GM18520 (cell line): Measurements from ENCODE around the gene SH3BGRL.
"Not testable (repeated sequence)": the region's sequence is repeated elsewhere in the genome, so short reads cannot be mapped to it uniquely, and the experiment has no call there.

Experiments
- ATAC-seq: cut with Tn5 transposase; IDR thresholded peaks from one replicate; pipeline ENCODE4 v1.9.1; 2021; ENCODE audit not compliant: unreplicated experiment

The SH3BGRL gene

DNA sequence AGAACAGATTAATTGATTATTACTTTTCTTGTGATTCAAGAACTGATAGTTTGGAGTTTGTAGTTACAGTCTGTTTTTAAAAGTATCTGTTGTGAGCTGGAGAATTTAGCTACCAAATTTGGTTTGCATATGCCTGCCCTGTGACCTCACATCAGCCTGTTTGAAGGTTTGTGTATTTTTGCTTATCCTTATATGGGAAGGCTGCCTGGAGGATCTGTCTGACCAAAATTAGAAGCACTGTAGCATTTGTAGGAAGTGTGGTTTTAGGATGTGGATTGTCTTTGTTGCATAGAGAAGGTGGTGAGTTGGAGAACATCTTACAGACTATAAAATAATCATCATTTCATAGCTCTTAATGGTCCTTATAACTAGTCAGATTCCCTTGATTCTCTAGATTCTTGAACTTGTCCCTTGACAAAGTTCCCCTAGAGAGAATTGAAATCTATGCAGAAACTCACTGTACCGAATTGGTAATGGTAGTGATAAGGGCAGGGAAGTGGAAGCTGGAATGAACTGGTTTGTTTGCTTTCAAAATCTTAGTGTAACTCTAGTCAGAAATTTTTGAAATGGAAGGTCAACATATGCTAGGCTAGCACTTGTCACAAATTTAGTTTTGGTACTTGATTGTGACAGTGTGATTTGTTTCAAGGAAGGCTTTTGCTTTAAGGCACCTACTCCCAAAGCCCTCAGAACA is 57.3 kb downstream of the SH3BGRL start:
- no peak for ATAC-seq

- no peak for ATAC-seq
Measured at GRCh38 chrX:81259714-81260395, 58.0 kb downstream of the SH3BGRL start.

- no peak for ATAC-seq
Measured at GRCh38 chrX:81261576-81261975, 59.7 kb downstream of the SH3BGRL start.

DNA sequence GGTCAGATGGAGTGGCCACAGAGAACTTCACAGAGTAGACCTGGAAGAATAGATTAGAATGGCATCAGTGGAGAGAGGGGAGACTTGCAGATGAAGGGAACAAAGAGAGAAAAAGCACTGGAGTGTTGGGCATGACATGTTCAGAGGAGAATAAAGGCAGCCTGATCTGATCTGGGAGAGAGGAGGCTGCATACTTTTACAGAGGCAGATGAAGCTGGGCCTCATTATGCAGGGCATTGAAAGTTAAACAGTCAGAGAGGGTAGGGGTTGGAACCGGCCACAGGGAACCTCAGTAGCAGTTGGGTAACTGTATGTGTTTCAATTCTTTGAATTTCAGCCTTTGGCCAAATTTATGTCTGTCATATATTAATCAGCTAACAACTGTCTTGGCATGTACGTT is 61.2 kb downstream of the SH3BGRL start:
- ATAC-seq = no peak

GRCh38 chrX:81278616-81279015 is 76.7 kb downstream of the SH3BGRL start:
- ATAC-seq = no peak

DNA sequence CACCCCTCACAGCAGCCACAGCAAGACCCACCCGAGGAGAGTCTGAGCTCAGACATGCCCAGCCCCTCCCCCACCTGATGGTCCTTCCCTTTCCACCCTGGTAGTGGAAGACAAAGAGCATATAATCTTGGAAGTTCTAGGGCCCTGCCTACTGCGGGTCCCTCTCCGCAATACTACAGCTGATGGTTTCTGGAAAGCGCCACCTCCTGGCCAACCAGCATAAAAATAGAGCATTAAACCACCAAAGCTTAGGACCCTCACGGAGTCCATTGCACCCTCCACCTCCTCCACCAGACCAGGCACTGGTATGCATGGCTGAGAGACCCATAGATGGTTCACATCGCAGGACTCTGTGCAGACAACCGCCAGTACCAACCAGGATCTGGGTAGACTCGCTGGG is 78.2 kb downstream of the SH3BGRL start:
- no peak for ATAC-seq

DNA sequence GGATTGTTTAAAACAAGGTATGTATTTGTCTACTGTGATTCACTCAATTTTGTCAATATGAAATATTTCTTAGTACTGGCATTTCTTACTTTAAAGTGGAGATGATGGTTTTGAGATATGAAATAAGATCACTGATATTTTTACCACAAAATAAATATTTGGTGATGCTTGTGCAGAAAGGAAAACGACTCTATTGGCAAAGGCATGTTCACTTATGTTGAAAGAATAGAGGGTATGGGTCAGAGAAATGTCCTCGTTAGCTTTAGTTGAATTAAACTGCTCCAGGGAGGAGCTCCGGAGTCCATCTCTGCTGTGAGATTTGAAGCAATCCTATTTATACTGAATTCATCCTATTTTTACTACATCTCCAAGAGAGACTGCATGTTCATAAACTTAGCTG is 84.2 kb downstream of the SH3BGRL start:
- no peak for ATAC-seq

GRCh38 chrX:81286608-81287007 is 84.7 kb downstream of the SH3BGRL start:
- ATAC-seq = no peak

DNA sequence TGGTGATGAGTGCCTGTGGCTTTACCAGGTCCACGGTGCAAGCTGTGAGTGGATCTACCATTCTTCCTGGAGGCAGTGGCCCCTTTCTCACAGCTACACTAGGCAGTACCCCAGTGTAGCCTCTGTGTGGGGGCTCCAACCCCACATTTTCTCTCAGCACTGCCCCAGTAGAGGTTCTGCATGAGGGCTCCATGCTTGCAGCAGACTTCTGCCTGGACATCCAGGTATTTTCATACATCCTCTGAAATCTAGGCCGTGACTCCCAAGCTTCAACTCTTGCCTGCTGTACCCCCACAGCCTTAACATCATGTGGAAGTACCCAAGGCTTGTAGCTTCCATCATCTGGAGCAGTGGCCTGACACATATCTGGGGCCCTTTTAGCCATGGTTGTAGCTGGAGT is 90.1 kb downstream of the SH3BGRL start:
- ATAC-seq = no peak

GRCh38 chrX:81294101-81294500 is 92.2 kb downstream of the SH3BGRL start:
- ATAC-seq = no peak

DNA sequence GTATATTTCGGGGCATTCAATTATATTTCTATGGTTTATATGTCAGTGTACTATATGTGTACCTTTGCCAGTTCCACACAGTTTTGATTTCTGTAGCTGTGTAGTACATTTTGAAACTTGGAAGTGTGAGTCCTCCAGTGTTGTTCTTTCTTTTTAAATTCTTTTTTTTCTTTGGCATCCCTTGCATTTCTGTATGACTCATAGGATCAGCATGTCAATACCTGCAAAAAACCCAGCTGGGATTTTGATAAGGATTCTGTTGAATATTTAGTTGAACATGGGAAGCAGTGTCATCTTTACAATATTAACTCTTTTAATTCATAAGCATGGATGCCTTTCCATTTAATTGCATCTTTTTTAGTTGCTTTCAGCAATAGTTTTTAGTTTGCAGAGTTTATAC is 100.0 kb downstream of the SH3BGRL start:
- ATAC-seq = no peak

GRCh38 chrX:81304563-81304962 is 102.7 kb downstream of the SH3BGRL start:
- no peak for ATAC-seq

- no peak for ATAC-seq
Measured at GRCh38 chrX:81305240-81305639, 103.3 kb downstream of the SH3BGRL start.

- ATAC-seq = no peak
Measured at GRCh38 chrX:81308086-81308829, 106.4 kb downstream of the SH3BGRL start.

DNA sequence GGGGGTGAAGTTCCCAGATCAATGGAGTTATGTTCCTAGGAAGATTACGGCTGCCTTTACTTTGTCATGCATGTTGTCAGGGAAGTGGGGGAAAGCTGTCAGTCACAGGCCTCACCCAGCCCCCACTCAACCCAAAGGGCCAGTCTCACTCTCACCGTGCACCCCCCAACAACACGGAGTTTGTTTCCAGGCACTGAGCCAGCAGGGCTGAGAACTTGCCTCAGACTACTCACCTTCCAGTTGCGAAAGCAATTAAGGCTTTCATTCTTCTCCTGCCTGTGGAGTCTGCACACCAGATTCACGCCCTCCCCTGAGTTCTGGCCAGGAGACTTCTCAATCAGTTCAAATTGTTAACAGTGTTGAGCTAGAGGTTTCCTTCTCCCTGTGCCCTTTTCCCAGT is 114.3 kb downstream of the SH3BGRL start:
- no peak for ATAC-seq

DNA sequence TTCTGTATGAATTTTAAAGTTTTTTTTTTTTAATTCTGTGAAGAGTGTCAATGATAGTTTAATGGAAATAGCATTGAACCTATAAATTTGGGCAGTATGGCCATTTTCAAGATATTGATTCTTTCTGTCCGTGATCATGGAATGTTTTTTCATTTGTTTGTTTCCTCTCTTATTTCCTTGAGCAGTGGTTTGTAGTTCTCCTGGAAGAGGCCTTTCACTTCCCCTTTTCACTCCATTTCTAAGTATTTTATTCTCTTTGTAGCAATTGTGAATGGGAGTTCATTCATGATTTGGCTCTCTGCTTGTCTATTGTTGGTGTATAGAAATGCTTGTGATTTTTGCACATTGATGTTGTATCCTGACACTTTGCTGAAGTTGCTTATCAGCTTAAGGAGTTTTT is 129.8 kb downstream of the SH3BGRL start:
- not testable (repeated sequence) for ATAC-seq

DNA sequence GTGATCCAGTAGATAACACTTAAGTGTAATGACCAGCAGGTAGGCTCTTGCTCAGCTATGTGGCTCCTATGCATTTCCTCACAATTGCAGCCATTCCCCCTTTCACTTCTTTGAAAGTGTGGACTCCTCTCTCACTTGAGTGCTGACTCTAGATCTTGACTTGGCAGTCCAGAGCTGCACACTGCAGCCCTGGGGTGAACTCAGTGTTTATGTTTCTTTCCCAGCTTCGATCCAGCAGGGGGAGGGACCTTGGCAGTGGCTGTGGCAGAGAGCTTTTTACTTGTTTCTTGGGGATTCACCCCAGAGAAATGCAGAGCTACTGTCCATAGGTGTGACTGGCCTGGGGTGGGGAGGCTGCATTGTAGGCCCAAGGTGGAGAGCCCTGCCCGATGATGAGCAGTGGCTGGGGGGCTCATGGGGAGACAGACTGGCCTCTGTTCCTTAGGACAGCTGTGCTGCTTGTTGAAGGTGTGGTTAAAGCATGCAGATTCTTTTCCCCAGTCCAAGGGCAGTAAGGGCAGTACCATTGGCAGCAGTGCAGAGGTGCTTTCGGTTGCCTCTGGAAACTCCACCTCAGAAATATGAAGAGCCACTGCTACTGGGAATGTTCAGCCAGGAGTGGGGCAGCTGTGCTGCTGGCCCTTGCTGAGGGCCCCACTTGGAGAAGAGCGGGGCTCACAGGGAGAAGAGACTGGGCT is 134.7 kb downstream of the SH3BGRL start:
- no peak for ATAC-seq

- ATAC-seq = no peak
Measured at GRCh38 chrX:81337805-81338204, 135.9 kb downstream of the SH3BGRL start.

DNA sequence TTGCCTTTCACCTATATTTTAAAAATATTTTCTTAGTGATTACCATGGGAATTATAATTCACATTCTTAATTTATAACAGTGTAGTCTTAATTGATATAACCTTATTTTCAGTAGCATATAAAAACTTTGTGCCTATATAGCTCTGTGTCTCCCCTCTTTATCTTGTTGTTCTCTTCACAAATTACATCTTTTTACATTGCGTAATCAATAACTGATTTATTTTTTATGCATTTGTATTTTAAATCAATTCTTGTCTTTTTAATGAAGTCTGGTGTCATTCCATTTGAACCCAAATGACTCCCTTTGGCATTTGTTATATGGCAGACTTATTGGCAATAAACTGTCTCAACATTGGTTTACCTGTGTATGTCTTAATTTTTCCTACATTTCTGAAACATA is 137.0 kb downstream of the SH3BGRL start:
- ATAC-seq = no peak

DNA sequence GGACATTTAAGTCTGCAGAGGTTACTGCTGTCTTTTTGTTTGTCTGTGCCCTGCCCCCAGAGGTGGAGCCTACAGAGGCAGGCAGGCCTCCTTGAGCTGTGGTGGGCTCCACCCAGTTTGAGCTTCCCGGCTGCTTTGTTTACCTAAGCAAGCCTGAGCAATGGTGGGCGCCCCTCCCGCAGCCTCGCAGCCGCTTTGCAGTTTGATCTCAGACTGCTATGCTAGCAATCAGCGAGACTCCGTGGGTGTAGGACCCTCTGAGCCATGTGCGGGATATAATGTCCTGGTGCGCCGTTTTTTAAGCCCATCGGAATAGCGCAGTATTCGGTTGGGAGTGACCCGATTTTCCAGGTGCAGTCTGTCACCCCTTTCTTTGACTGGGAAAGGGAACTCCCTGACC is 143.4 kb downstream of the SH3BGRL start:
- ATAC-seq = not testable (repeated sequence)
